ENCODE results near the gene ADNP. TPM values are rescaled to one million over a fixed set of nuclear protein-coding genes. Genes with fewer than 3 reads are reported as not detected.

The ADNP gene
- total and polyA plus RNA-seq, 2 of the 4 experiments (the other 2 are of a cell fraction) = 23.3 to 24.8 TPM

DNA sequence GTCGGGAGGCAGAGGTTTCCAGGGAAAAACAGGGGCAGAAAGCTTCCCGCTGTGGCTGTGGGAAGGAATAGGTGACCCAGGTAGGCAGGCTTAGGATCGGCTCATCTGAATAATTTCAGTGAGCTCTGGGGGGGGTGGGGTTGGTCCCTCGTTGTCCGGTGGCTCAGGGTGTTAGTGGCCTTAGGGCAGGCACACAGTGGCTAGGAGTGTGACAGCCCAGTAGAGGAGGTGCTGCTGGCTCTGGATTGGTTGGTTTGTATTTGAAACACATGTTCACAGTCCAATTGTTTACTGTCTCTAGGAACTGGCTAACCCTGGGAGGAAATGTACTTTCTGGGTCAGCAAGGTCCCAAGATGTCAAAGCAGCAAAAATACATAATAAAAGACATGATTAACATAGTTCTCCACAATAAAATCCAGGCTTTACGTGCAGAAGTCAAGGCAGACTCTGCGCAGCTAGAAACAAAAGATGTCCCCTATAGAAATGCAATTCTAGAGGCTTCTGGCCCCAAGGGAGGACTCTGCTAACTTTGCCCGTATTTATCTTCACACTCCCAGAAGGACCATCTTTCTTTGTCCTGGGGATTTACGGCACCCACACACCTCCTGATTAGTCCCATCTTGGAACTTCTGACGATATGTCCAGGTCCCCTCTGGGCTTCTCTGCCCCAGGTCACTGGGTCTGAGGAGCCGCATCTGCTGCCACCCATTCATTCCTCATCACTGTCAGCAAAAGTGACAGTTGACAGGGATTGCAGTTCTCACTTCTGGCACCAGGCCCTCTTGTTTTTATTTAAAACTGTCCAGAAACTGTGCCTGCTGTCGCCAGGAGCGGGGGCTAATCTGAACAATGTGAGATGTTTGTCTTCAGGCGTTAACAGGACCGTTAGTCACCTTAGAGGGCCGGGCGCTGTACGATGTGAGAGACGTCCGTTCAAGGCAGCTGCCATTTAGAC, 46.1 kb upstream of the ADNP start:
- in situ Hi-C loops (cut with MboI; ENCODE audit: low sequenced_read_pairs) (loop anchor here (25.0 kb wide), 2 partner anchors 785 to 1110 kb away; partner anchors contain the start of gene ATP9A), intact Hi-C loops (cut with micrococcal nuclease) (no loop called here), dilution Hi-C loops (cut with HindIII; ENCODE audit: low sequenced_read_pairs, unreplicated experiment) (no loop called here)
- Histone ChIP-seq H3K4ac (ENCODE audit: low read depth, low read length) (peak overlapping the region; percentile 30; the same call in 1 of the 2 replicates), H3K4me2 (ENCODE audit: low read depth, low read length) (no peak overlapping the region), H4K91ac (ENCODE audit: insufficient read depth, low read depth, low read length) (no peak overlapping the region), H3K56ac (ENCODE audit: extremely low read depth, insufficient read depth, low read length) (no peak overlapping the region), H4K8ac (ENCODE audit: low read depth in 2 of 2, low read length in 2 of 2) (no peak overlapping the region; a peak in 1 of 4 replicates), H3K79me1 (ENCODE audit: low read depth in 1 of 2, low read length in 2 of 2) (peaks cover 0 to 15% of the 10 kb centered on the region in 2 experiments; a peak in 1 of 4 replicates), H3K27me3 (ENCODE audit: control insufficient read depth, insufficient read depth, low read length) (no peaks in the 10 kb centered on the region), H4K5ac (ENCODE audit: low read depth, low read length) (no peak overlapping the region), H3K14ac (replicated peaks; ENCODE audit: low read depth, low read length) (no peak overlapping the region), H2BK15ac (ENCODE audit: low read depth, low read length) (peak overlapping the region; percentile 17; the same call in 2 of the 3 replicates), H2AK9ac (replicated peaks; ENCODE audit: low read depth, low read length, poor library complexity) (no peak overlapping the region), H3K9me1 (ENCODE audit: insufficient read depth, low read length) (peaks cover 19% of the 10 kb centered on the region), H2AK5ac (ENCODE audit: low read depth, low read length) (peak overlapping the region; percentile 70), H4K20me1 (ENCODE audit: insufficient read depth, low read length) (peaks cover 3% of the 10 kb centered on the region; the same call in 1 of the 2 replicates), H3K18ac (ENCODE audit: low read depth, low read length) (no peak overlapping the region), H2BK5ac (ENCODE audit: low read depth, low read length, poor library complexity, severe bottlenecking) (no peak overlapping the region), H3K4me1 (ENCODE audit: control insufficient read depth, insufficient read depth, low read length) (peaks cover 22% of the 10 kb centered on the region), H3K9me3 (ENCODE audit: control insufficient read depth, insufficient read depth, low read length) (0 out of 2 replicates have a peak, but pooled peaks cover 2% of the 10 kb centered on the region), H3K36me3 (ENCODE audit: control insufficient read depth, insufficient read depth, low read length) (no peaks in the 10 kb centered on the region), H3K23ac (ENCODE audit: low read depth, low read length) (0 out of 2 replicates have a peak overlapping the region, but pooled peaks have one; percentile 5), H3K27ac (ENCODE audit: insufficient read depth, low read length) (no peak overlapping the region), H3K9ac (ENCODE audit: low read depth, low read length) (no peak overlapping the region), H2BK20ac (ENCODE audit: low read depth, low read length) (peak overlapping the region; percentile 26; the same call in 1 of the 2 replicates), H2AFZ (replicated peaks; ENCODE audit: low read length, poor library complexity) (peak overlapping the region; percentile 34), H3K4me3 (ENCODE audit: insufficient read depth, low read depth, low read length) (no peak overlapping the region), H2BK120ac (ENCODE audit: low read depth, low read length) (peak overlapping the region; percentile 42; the same call in 1 of the 2 replicates)
- ATAC-seq (ENCODE audit: low read depth) (no peak), DNase-seq (no peak)
- ChIA-PET POLR2A (ENCODE audit: unreplicated experiment) (no interaction called here), CTCF (no interaction called here)
- WGBS, 2 experiments (ENCODE audit: extremely low coverage in 2 of 2, insufficient read length in 1 of 2) = 63% methylated on average over 8 of the region's 20 CpGs; no CpG with 5 or more reads in 1 of the 2 experiments
- BruUV-seq (replicated peaks) = no TSS peak
- TF ChIP-seq MXI1 (IDR thresholded peaks at IDR 0.05; ENCODE audit: borderline replicate concordance, low read depth, low read length) = no peak
- no peak for TF ChIP-seq RAD21 (IDR thresholded peaks at IDR 0.05; ENCODE audit: low read length)
- TF ChIP-seq NFE2L2 (IDR thresholded peaks at IDR 0.05; ENCODE audit: low read depth, low read length) = no peak
- no peak for TF ChIP-seq MAZ (IDR thresholded peaks at IDR 0.05; ENCODE audit: borderline replicate concordance, low read depth, low read length)
- TF ChIP-seq, protein P1, sequence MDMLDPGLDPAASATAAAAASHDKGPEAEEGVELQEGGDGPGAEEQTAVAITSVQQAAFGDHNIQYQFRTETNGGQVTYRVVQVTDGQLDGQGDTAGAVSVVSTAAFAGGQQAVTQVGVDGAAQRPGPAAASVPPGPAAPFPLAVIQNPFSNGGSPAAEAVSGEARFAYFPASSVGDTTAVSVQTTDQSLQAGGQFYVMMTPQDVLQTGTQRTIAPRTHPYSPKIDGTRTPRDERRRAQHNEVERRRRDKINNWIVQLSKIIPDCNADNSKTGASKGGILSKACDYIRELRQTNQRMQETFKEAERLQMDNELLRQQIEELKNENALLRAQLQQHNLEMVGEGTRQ (IDR thresholded peaks at IDR 0.05; ENCODE audit: low read depth, low read length) = no peak
- no peak for TF ChIP-seq CEBPB (IDR thresholded peaks at IDR 0.05; ENCODE audit: low read depth, low read length)
- TF ChIP-seq, protein P2, sequence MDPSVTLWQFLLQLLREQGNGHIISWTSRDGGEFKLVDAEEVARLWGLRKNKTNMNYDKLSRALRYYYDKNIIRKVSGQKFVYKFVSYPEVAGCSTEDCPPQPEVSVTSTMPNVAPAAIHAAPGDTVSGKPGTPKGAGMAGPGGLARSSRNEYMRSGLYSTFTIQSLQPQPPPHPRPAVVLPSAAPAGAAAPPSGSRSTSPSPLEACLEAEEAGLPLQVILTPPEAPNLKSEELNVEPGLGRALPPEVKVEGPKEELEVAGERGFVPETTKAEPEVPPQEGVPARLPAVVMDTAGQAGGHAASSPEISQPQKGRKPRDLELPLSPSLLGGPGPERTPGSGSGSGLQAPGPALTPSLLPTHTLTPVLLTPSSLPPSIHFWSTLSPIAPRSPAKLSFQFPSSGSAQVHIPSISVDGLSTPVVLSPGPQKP (IDR thresholded peaks at IDR 0.05; ENCODE audit: borderline replicate concordance, low read depth, low read length) = no peak
- TF ChIP-seq FOS (IDR thresholded peaks at IDR 0.05; ENCODE audit: low read depth, low read length) = no peak
- TF ChIP-seq BHLHE40 (IDR thresholded peaks at IDR 0.05; ENCODE audit: low read depth, low read length) = no peak
- TF ChIP-seq CHD1 (IDR thresholded peaks at IDR 0.05; ENCODE audit: low read depth, low read length) = no peak
- no peak for TF ChIP-seq RFX5 (IDR thresholded peaks at IDR 0.05; ENCODE audit: low read depth, low read length)
- TF ChIP-seq RCOR1 (IDR thresholded peaks at IDR 0.05; ENCODE audit: insufficient replicate concordance, low read length) = no peak
- TF ChIP-seq, protein P3, sequence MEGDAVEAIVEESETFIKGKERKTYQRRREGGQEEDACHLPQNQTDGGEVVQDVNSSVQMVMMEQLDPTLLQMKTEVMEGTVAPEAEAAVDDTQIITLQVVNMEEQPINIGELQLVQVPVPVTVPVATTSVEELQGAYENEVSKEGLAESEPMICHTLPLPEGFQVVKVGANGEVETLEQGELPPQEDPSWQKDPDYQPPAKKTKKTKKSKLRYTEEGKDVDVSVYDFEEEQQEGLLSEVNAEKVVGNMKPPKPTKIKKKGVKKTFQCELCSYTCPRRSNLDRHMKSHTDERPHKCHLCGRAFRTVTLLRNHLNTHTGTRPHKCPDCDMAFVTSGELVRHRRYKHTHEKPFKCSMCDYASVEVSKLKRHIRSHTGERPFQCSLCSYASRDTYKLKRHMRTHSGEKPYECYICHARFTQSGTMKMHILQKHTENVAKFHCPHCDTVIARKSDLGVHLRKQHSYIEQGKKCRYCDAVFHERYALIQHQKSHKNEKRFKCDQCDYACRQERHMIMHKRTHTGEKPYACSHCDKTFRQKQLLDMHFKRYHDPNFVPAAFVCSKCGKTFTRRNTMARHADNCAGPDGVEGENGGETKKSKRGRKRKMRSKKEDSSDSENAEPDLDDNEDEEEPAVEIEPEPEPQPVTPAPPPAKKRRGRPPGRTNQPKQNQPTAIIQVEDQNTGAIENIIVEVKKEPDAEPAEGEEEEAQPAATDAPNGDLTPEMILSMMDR (conservative IDR thresholded peaks at IDR 0.05; ENCODE audit: low read depth, low read length) = no peak

Data from IMR-90 (cell line).